T-cell (primary cell): ENCODE results near the gene CXCR2. TPM values are rescaled to one million over a fixed set of nuclear protein-coding genes. Genes with fewer than 3 reads are reported as not detected.

ENCODE experiments used
- ATAC-seq, 4 experiments: fragments of 200-7000 bp in 3 of 4; fragments of 150-1000 bp in 1 of 4; cut with Tn5 transposase; replicated peaks in 1 of 4; 1 replicate in 3 of 4; 2 replicates in 1 of 4; pipeline ENCODE4 v1.10.0; 2021; ENCODE audit warnings: moderate library complexity in 3 of 4, mild to moderate bottlenecking in 2 of 4, moderate number of reproducible peaks in 1 of 4
- CTCF ChIA-PET, 2 donors: fragments of 300-600 bp; sonication (Branson Sonifier 250); formaldehyde crosslinking; loops; one replicate each; lab custom pipeline; 2022; ENCODE audit warnings: antibody characterized with exemption in 2 of 2; lab: Charles Lee
- POLR2A ChIA-PET, 2 donors: fragments of 300-600 bp; sonication (Branson Sonifier 250); formaldehyde crosslinking; loops; one replicate each; lab custom pipeline; 2022; ENCODE audit warnings: antibody characterized with exemption in 2 of 2; lab: Charles Lee
- DNase-seq, 35 experiments: peaks; one replicate each; pipeline versions ENCODE4 v3.0.0 to v3.0.0-alpha.2; 2013 to 2023
- H3K27ac ChIP-seq: one replicate; pipeline ENCODE4 v1.5.1; 2013; ENCODE audit warnings: low read length
- H3K27me3 ChIP-seq, 2 experiments: replicated peaks in 1 of 2; 1 replicate in 1 of 2; 2 replicates in 1 of 2; pipeline versions ENCODE4 v1.6.1 to v1.7.0; 2013; ENCODE audit warnings: low read length in 1 of 2, mixed read lengths in 1 of 2; ENCODE audit not compliant: control insufficient read depth in 2 of 2, insufficient read depth in 2 of 2; ENCODE audit errors: extremely low read depth in 1 of 2
- H3K36me3 ChIP-seq, 2 donors: 1 replicate in 1 of 2; 2 replicates in 1 of 2; pipeline versions ENCODE4 v1.6.1 to v1.7.0; 2013; ENCODE audit warnings: low read length in 1 of 2; ENCODE audit not compliant: control insufficient read depth in 2 of 2, insufficient read depth in 1 of 2; ENCODE audit errors: extremely low read depth in 1 of 2
- H3K4me1 ChIP-seq, 2 experiments: 1 replicate in 1 of 2; 2 replicates in 1 of 2; pipeline versions ENCODE4 v1.6.1 to v1.7.0; 2013; ENCODE audit warnings: low read length in 2 of 2, mixed read lengths in 1 of 2; ENCODE audit not compliant: insufficient read depth in 2 of 2, control insufficient read depth in 1 of 2; ENCODE audit errors: extremely low read depth in 1 of 2
- H3K4me3 ChIP-seq, 2 donors: 1 replicate in 1 of 2; 2 replicates in 1 of 2; pipeline versions ENCODE4 v1.5.1 to v1.7.0; 2013; ENCODE audit warnings: mild to moderate bottlenecking in 2 of 2, low read length in 1 of 2, moderate library complexity in 1 of 2; ENCODE audit not compliant: control insufficient read depth in 1 of 2; ENCODE audit errors: extremely low read depth in 1 of 2
- H3K9me3 ChIP-seq: 2 replicates; pipeline ENCODE4 v1.7.0; 2013
- H3K27ac Mint-ChIP-seq, 2 donors: one replicate each; pipeline ENCODE4 v1.8.0; 2020 to 2021; ENCODE audit warnings: mild to moderate bottlenecking in 2 of 2, mixed read lengths in 2 of 2
- H3K27me3 Mint-ChIP-seq, 2 donors: one replicate each; pipeline ENCODE4 v1.8.0; 2021 to 2022; ENCODE audit warnings: mixed read lengths in 2 of 2
- H3K36me3 Mint-ChIP-seq: one replicate; pipeline ENCODE4 v1.8.0; 2021; ENCODE audit warnings: mixed read lengths
- H3K4me1 Mint-ChIP-seq, 3 donors: one replicate each; pipeline ENCODE4 v1.8.0; 2020 to 2022; ENCODE audit warnings: mixed read lengths in 3 of 3, mild to moderate bottlenecking in 1 of 3
- H3K4me3 Mint-ChIP-seq, 3 donors: one replicate each; pipeline ENCODE4 v1.8.0; 2020 to 2022; ENCODE audit warnings: mild to moderate bottlenecking in 3 of 3, mixed read lengths in 3 of 3, moderate library complexity in 3 of 3
- H3K9me3 Mint-ChIP-seq, 3 donors: one replicate each; pipeline ENCODE4 v1.8.0; 2020 to 2022; ENCODE audit warnings: mixed read lengths in 3 of 3
- WGBS: methylation state at CpG from one replicate; pipeline ENCODE4 v1.1.5; 2013; ENCODE audit warnings: missing lambda C conversion rate; ENCODE audit not compliant: insufficient coverage; 5-methylcytosine and 5-hydroxymethylcytosine counted together
- total RNA-seq, 35 experiments: library from RNA in 6 of 35; stranded (reverse) in 6 of 35; fragments of 120-200 nt in 1 of 35; gene quantifications; one replicate each; pipeline versions ENCODE4 v1.2.1 to v1.2.4 and lab custom pipeline; 2013 to 2026

CXCR2 gene
- total RNA-seq, 5 donors from 2014 or later (not counting 1 experiment from before 2014, with no cell fraction given) = 0.46 to 0.56 (median 0.54) TPM; not detected in 2

- Histone ChIP-seq H3K4me3 (no peak overlapping the region), H3K9me3 (peaks cover 2% of the 10 kb centered on the region), H3K36me3 (no peaks in the 10 kb centered on the region), H3K4me1 (no peaks in the 10 kb centered on the region), H3K27ac (no peak overlapping the region), H3K27me3 (peaks cover 0 to 22% of the 10 kb centered on the region in 2 experiments)
- DNase-seq (no peak), ATAC-seq (no peak)
- POLR2A ChIA-PET = no interaction called here
- Mint-ChIP-seq H3K27ac (no peak overlapping the region), H3K9me3 (peaks cover 8 to 18% (median 8%) of the 10 kb centered on the region in 3 donors), H3K4me1 (no peaks in the 10 kb centered on the region), H3K27me3 (peaks cover 9 to 10% of the 10 kb centered on the region in 2 donors), H3K36me3 (no peaks in the 10 kb centered on the region), H3K4me3 (no peak overlapping the region)
- CTCF ChIA-PET = no interaction called here
- WGBS = 82% methylated on average over 7 of the region's 14 CpGs
Observed at GRCh38 chr2:218082586-218083351, 43.1 kb upstream of the CXCR2 start.

DNA sequence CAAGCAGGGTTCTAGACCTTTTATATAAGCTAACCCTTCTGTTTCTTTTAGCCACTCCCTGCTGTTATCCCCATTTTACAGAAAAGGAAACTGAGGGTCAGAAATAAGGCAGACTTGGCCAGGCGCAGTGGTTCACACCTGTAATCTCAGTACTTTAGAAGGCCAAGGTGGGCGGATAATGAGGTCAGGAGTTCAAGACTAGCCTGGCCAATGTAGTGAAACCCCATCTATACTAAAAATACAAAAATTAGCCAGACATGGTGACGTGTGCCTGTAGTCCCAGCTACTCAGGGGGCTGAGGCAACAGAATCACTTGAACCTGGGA is 42.5 kb upstream of the CXCR2 start:
- Mint-ChIP-seq H3K9me3 (peaks cover 8 to 18% (median 8%) of the 10 kb centered on the region in 3 donors), H3K27ac (no peak overlapping the region), H3K4me1 (no peaks in the 10 kb centered on the region), H3K36me3 (no peaks in the 10 kb centered on the region), H3K4me3 (no peak overlapping the region), H3K27me3 (peaks cover 9 to 10% of the 10 kb centered on the region in 2 donors)
- H3K9me3 ChIP-seq = peaks cover 2% of the 10 kb centered on the region
- ATAC-seq (no peak), DNase-seq (no peak)
- ChIA-PET CTCF (no interaction called here), POLR2A (no interaction called here)
- WGBS = 50% methylated on average over 1 of the region's 3 CpGs
- H3K27ac ChIP-seq = no peak overlapping the region
- no peaks in the 10 kb centered on the region for H3K36me3 ChIP-seq
- no peaks in the 10 kb centered on the region for H3K4me1 ChIP-seq
- H3K4me3 ChIP-seq = no peak overlapping the region
- peaks cover 0 to 22% of the 10 kb centered on the region in 2 experiments for H3K27me3 ChIP-seq

- DNase-seq (no peak), ATAC-seq (no peak)
- no peak overlapping the region for H3K27ac ChIP-seq
- Mint-ChIP-seq H3K4me1 (peaks cover 0 to 6% (median 0%) of the 10 kb centered on the region in 3 donors), H3K4me3 (no peak overlapping the region), H3K36me3 (no peaks in the 10 kb centered on the region), H3K9me3 (peaks cover 8 to 18% (median 8%) of the 10 kb centered on the region in 3 donors), H3K27ac (no peak overlapping the region), H3K27me3 (peaks cover 15 to 17% of the 10 kb centered on the region in 2 donors)
- no peak overlapping the region for H3K4me3 ChIP-seq
- H3K27me3 ChIP-seq = peaks cover 0 to 28% of the 10 kb centered on the region in 2 experiments
- ChIA-PET POLR2A (no interaction called here), CTCF (no interaction called here)
- H3K4me1 ChIP-seq = no peaks in the 10 kb centered on the region
- H3K36me3 ChIP-seq = no peaks in the 10 kb centered on the region
- peaks cover 2% of the 10 kb centered on the region for H3K9me3 ChIP-seq
Observed at GRCh38 chr2:218086478-218086877, 39.4 kb upstream of the CXCR2 start.

DNA sequence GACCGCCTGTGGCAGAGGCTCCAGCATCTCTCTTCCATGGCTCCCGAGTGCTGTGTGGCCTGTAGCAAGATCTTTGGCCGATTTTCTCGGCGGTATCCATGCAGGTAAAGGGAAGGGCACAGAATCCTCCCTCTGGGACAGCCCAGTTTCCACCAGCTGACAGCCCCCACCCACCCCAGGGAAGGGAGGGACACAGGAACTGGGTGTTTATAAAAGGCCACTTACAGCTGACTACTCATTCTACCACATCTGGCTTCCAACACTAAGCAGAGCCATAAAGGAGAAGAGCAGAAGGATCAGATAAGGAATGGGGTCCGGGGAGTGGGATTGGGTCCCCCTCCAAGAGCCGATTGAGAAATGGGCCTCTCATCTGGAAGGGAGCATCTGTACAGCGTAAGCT is 36.6 kb upstream of the CXCR2 start:
- no peaks in the 10 kb centered on the region for H3K4me1 ChIP-seq
- DNase-seq (no peak), ATAC-seq (no peak)
- H3K4me3 ChIP-seq = no peak overlapping the region
- Mint-ChIP-seq H3K27ac (no peak overlapping the region), H3K9me3 (peaks cover 8 to 18% (median 8%) of the 10 kb centered on the region in 3 donors), H3K4me3 (no peak overlapping the region), H3K4me1 (peaks cover 0 to 6% (median 0%) of the 10 kb centered on the region in 3 donors), H3K36me3 (no peaks in the 10 kb centered on the region), H3K27me3 (peaks cover 13 to 14% of the 10 kb centered on the region in 2 donors)
- H3K27ac ChIP-seq = no peak overlapping the region
- H3K9me3 ChIP-seq = peaks cover 2% of the 10 kb centered on the region
- ChIA-PET POLR2A (no interaction called here), CTCF (no interaction called here)
- H3K27me3 ChIP-seq = peaks cover 0 to 17% of the 10 kb centered on the region in 2 experiments
- 60% methylated on average over 1 of the region's 8 CpGs for WGBS
- no peaks in the 10 kb centered on the region for H3K36me3 ChIP-seq

- no peak overlapping the region for H3K4me3 ChIP-seq
- WGBS = no CpG with 5 or more reads among the region's 3 CpGs
- peaks cover 0 to under 1% (median 0%) of the 10 kb centered on the region in 3 donors for H3K9me3 Mint-ChIP-seq
- no peak overlapping the region for H3K27ac ChIP-seq
- no peak overlapping the region for H3K27ac Mint-ChIP-seq
- peaks cover under 1% of the 10 kb centered on the region for H3K9me3 ChIP-seq
- H3K36me3 ChIP-seq = no peaks in the 10 kb centered on the region
- peaks cover 0 to 17% of the 10 kb centered on the region in 2 experiments for H3K27me3 ChIP-seq
- peaks cover 8 to 11% of the 10 kb centered on the region in 2 donors for H3K27me3 Mint-ChIP-seq
- H3K4me3 Mint-ChIP-seq = no peak overlapping the region
- no peaks in the 10 kb centered on the region for H3K36me3 Mint-ChIP-seq
- ATAC-seq = no peak
- H3K4me1 Mint-ChIP-seq = peaks cover 0 to 6% (median 0%) of the 10 kb centered on the region in 3 donors
- DNase-seq = no peak
- ChIA-PET CTCF (no interaction called here), POLR2A (no interaction called here)
- no peaks in the 10 kb centered on the region for H3K4me1 ChIP-seq
Observed at GRCh38 chr2:218091746-218092145, 34.1 kb upstream of the CXCR2 start.

DNA sequence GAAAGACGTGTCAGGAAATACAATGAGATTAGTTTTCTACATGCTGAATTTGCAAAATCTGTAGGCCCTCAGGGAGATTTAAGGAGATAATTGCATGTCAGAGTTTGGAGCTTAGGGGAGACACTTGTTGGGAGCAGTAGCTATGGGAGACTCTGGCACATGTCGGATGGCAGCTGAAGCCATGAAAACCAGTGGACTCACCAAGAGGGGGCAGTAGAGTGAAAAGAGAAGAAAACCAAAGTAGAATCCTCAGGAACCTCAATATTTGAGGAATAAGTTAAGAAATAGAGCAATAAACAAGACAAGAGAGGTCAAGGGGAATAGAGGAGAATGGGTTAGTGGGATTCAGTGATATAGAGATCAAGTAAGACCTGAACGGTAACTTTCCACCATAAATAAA is 31.9 kb upstream of the CXCR2 start:
- Mint-ChIP-seq H3K9me3 (no peaks in the 10 kb centered on the region), H3K4me1 (peaks cover 0 to 2% (median 0%) of the 10 kb centered on the region in 3 donors), H3K27me3 (peaks cover 4 to 8% of the 10 kb centered on the region in 2 donors), H3K36me3 (no peaks in the 10 kb centered on the region), H3K27ac (no peak overlapping the region), H3K4me3 (no peak overlapping the region)
- ATAC-seq (no peak), DNase-seq (no peak)
- Histone ChIP-seq H3K9me3 (no peaks in the 10 kb centered on the region), H3K4me3 (no peak overlapping the region), H3K27me3 (peaks cover 0 to 17% of the 10 kb centered on the region in 2 experiments), H3K36me3 (no peaks in the 10 kb centered on the region), H3K27ac (no peak overlapping the region), H3K4me1 (no peaks in the 10 kb centered on the region)
- POLR2A ChIA-PET = no interaction called here
- WGBS = 83% methylated on average over 1 of the region's 3 CpGs
- CTCF ChIA-PET = no interaction called here
